PC-3 (cell line): ENCODE measurements around the gene IL25. TPM values are rescaled to one million over a fixed set of nuclear protein-coding genes. Genes with fewer than 3 reads are reported as not detected.

Source experiments
- ATAC-seq: fragments of 200-7000 bp; cut with Tn5 transposase; 2 replicates; pipeline ENCODE4 v1.9.1; 2020; ENCODE audit warnings: mild to moderate bottlenecking, moderate library complexity
- BruUV-seq: library from RNA; stranded (reverse); fragments of 400-500 nt; replicated peaks from 2 replicates; lab custom pipeline; 2021; lab: Mats Ljungman, UMichigan
- CTCF ChIA-PET: fragments of 300-600 bp; sonication (Branson Sonifier 250); formaldehyde crosslinking; loops from one replicate; lab custom pipeline; 2022; ENCODE audit warnings: antibody characterized with exemption; lab: Charles Lee
- POLR2A ChIA-PET: fragments of 300-600 bp; sonication (Branson Sonifier 250); formaldehyde crosslinking; loops from one replicate; lab custom pipeline; 2022; ENCODE audit warnings: antibody characterized with exemption; ENCODE audit not compliant: unreplicated experiment; lab: Charles Lee
- DNase-seq: peaks from one replicate; pipeline ENCODE4 v3.0.0-alpha.2; 2015
- H2AFZ ChIP-seq: fragments of 300-600 bp; sonication (generic); 2 replicates; pipeline ENCODE4 v1.6.0; 2016; ENCODE audit warnings: antibody characterized with exemption, low read length
- H3F3A ChIP-seq: fragments of 300-600 bp; sonication (generic); one replicate; pipeline ENCODE4 v1.6.0; 2017; ENCODE audit warnings: antibody characterized with exemption, low read length, control low read depth, mild to moderate bottlenecking; ENCODE audit not compliant: unreplicated experiment
- H3K27ac ChIP-seq: fragments of 300-600 bp; sonication (generic); 2 replicates; pipeline ENCODE4 v1.5.1; 2016; ENCODE audit warnings: mild to moderate bottlenecking, low read length
- H3K27me3 ChIP-seq: fragments of 300-600 bp; sonication (generic); 2 replicates; pipeline ENCODE4 v1.6.1; 2016; ENCODE audit warnings: low read length, mixed read lengths
- H3K36me3 ChIP-seq: fragments of 300-600 bp; sonication (generic); 2 replicates; pipeline ENCODE4 v1.6.1; 2016; ENCODE audit warnings: low read depth, mixed run types, low read length, mixed read lengths
- H3K4me1 ChIP-seq: fragments of 300-600 bp; sonication (generic); 2 replicates; pipeline ENCODE4 v1.5.1; 2016; ENCODE audit warnings: low read length; ENCODE audit not compliant: insufficient read depth
- H3K4me2 ChIP-seq: fragments of 300-600 bp; sonication (generic); 2 replicates; pipeline ENCODE4 v1.6.0; 2016; ENCODE audit warnings: low read length
- H3K4me3 ChIP-seq: fragments of 300-600 bp; sonication (generic); 2 replicates; pipeline ENCODE4 v1.5.1; 2016; ENCODE audit warnings: mild to moderate bottlenecking, low read length, mixed read lengths
- H3K79me2 ChIP-seq: fragments of 300-600 bp; sonication (generic); 2 replicates; pipeline ENCODE4 v1.6.1; 2017; ENCODE audit warnings: low read length, mixed read lengths
- H3K9ac ChIP-seq: fragments of 300-600 bp; sonication (generic); 2 replicates; pipeline ENCODE4 v1.6.0; 2016; ENCODE audit warnings: mild to moderate bottlenecking, low read length
- H3K9me2 ChIP-seq: fragments of 300-600 bp; sonication (generic); replicated peaks from 2 replicates; pipeline ENCODE4 v1.6.1; 2016; ENCODE audit warnings: mixed run types, low read length, mixed read lengths
- H3K9me3 ChIP-seq: fragments of 300-600 bp; sonication (generic); 2 replicates; pipeline ENCODE4 v1.6.1; 2016; ENCODE audit warnings: low read length, mixed read lengths
- H4K20me1 ChIP-seq: fragments of 300-600 bp; sonication (generic); 2 replicates; pipeline ENCODE4 v1.6.1; 2016; ENCODE audit warnings: low read length, mixed read lengths
- CTCF ChIP-seq: fragments of 300-600 bp; sonication (generic); conservative IDR thresholded peaks from 2 replicates; pipeline ENCODE4 v1.5.1; 2017; ENCODE audit warnings: antibody characterized with exemption, low read depth, mild to moderate bottlenecking, low read length
- EZH2 ChIP-seq: fragments of 300-600 bp; sonication (generic); IDR thresholded peaks from one replicate; pipeline ENCODE4 v1.6.1; 2017; ENCODE audit warnings: antibody characterized with exemption, mild to moderate bottlenecking, low read length; ENCODE audit not compliant: unreplicated experiment
- EZH2phosphoT487 ChIP-seq: fragments of 300-600 bp; sonication (generic); IDR thresholded peaks from 2 replicates; pipeline ENCODE4 v1.6.1; 2018; ENCODE audit warnings: mild to moderate bottlenecking, antibody characterized with exemption, low read length, borderline replicate concordance
- intact Hi-C: fragments of 100-400 bp; cut with micrococcal nuclease; formaldehyde crosslinking; loops from 2 replicates; pipeline ENCODE4 v1.9.0; 2023
- total RNA-seq: library from RNA; depleted of rRNA; stranded (reverse); fragments of >200 nt; gene quantifications from 2 replicates; pipeline ENCODE4 v1.2.3, GENCODE V29; 2014

IL25 gene
- total RNA-seq, 1 experiment from 2014 or later = not detected

- H3K27me3 ChIP-seq = peaks cover 11% of the 10 kb centered on the region
- H4K20me1 ChIP-seq = no peaks in the 10 kb centered on the region
- H3K9me3 ChIP-seq = no peaks in the 10 kb centered on the region
- no peaks in the 10 kb centered on the region for H3K36me3 ChIP-seq
- POLR2A ChIA-PET = no interaction called here
- intact Hi-C loops = no loop called here
- no TSS peak for BruUV-seq
- no peaks in the 10 kb centered on the region for H3K4me1 ChIP-seq
- H2AFZ ChIP-seq = no peak overlapping the region
- no peak overlapping the region for H3K4me3 ChIP-seq
- no peak overlapping the region for H3K4me2 ChIP-seq
- DNase-seq (no peak), ATAC-seq (no peak)
- CTCF ChIA-PET = no interaction called here
- no peak overlapping the region for H3K9ac ChIP-seq
- H3K27ac ChIP-seq = no peak overlapping the region
- no peaks in the 10 kb centered on the region for H3K79me2 ChIP-seq
- no peaks in the 10 kb centered on the region for H3F3A ChIP-seq
- no peaks in the 10 kb centered on the region for H3K9me2 ChIP-seq
- TF ChIP-seq CTCF (no peak), EZH2 (no peak), EZH2phosphoT487 (no peak)
Measured at GRCh38 chr14:23377198-23377550, 4.6 kb downstream of the IL25 start.

GRCh38 chr14:23377573-23378563, 5.3 kb downstream of the IL25 start:
- ChIA-PET POLR2A (no interaction called here), CTCF (no interaction called here)
- H3K79me2 ChIP-seq = no peaks in the 10 kb centered on the region
- H3K27me3 ChIP-seq = peaks cover 14% of the 10 kb centered on the region
- no peaks in the 10 kb centered on the region for H3K4me1 ChIP-seq
- no peak for DNase-seq
- H3K36me3 ChIP-seq = no peaks in the 10 kb centered on the region
- H3K9me2 ChIP-seq = no peaks in the 10 kb centered on the region
- H3K9me3 ChIP-seq = no peaks in the 10 kb centered on the region
- no TSS peak for BruUV-seq
- no peak overlapping the region for H3K27ac ChIP-seq
- intact Hi-C loops = no loop called here
- H2AFZ ChIP-seq = no peak overlapping the region
- H3F3A ChIP-seq = no peaks in the 10 kb centered on the region
- H4K20me1 ChIP-seq = no peaks in the 10 kb centered on the region
- no peak overlapping the region for H3K4me2 ChIP-seq
- ATAC-seq = no peak
- TF ChIP-seq CTCF (no peak), EZH2 (no peak), EZH2phosphoT487 (no peak)
- H3K4me3 ChIP-seq = no peak overlapping the region
- H3K9ac ChIP-seq = no peak overlapping the region
